Keratinocyte (primary cell): ENCODE measurements around the gene ACER3. TPM values are rescaled to one million over a fixed set of nuclear protein-coding genes. Genes with fewer than 3 reads are reported as not detected.

Experiments used
- DNase-seq: peaks from one replicate; pipeline ENCODE4 v3.0.0-alpha.2; 2011; ENCODE audit warnings: low read depth, missing footprints, low spot score
- FAIRE-seq: peaks from 2 replicates; lab custom pipeline; 2011; peaks lifted over from hg19 to GRCh38; lab: Jason Lieb, UNC
- H2AFZ ChIP-seq: 2 replicates; pipeline ENCODE4 v1.6.0; 2012; ENCODE audit warnings: low read length, control low read depth, inconsistent platforms; ENCODE audit not compliant: control insufficient read depth
- H3K27ac ChIP-seq: 2 replicates; pipeline ENCODE4 v1.5.1; 2011; ENCODE audit warnings: low read length; ENCODE audit not compliant: control insufficient read depth, insufficient read depth
- H3K27me3 ChIP-seq: 3 replicates; pipeline ENCODE4 v1.6.0; 2011; ENCODE audit warnings: low read length; ENCODE audit not compliant: control insufficient read depth, insufficient read depth; ENCODE audit errors: extremely low read depth
- H3K36me3 ChIP-seq, 2 experiments: 2 replicates in 1 of 2; 3 replicates in 1 of 2; pipeline ENCODE4 v1.5.1; 2011; ENCODE audit warnings: low read length in 2 of 2, mild to moderate bottlenecking in 1 of 2; ENCODE audit not compliant: control insufficient read depth in 2 of 2, insufficient read depth in 2 of 2; ENCODE audit errors: extremely low read depth in 1 of 2
- H3K4me1 ChIP-seq: 3 replicates; pipeline ENCODE4 v1.5.1; 2011; ENCODE audit warnings: low read length; ENCODE audit not compliant: control insufficient read depth, insufficient read depth; ENCODE audit errors: extremely low read depth
- H3K4me2 ChIP-seq: 3 replicates; pipeline ENCODE4 v1.6.0; 2011; ENCODE audit warnings: low read depth, low read length; ENCODE audit not compliant: control insufficient read depth, insufficient read depth; ENCODE audit errors: extremely low read depth
- H3K4me3 ChIP-seq, 3 experiments: fragments of 200-600 bp in 1 of 3; sonication (generic) in 1 of 3; 2 replicates in 2 of 3; 3 replicates in 1 of 3; pipeline ENCODE4 v1.5.1; 2011 to 2016; ENCODE audit warnings: low read length in 3 of 3, mild to moderate bottlenecking in 3 of 3, control low read depth in 2 of 3, inconsistent platforms in 1 of 3, low read depth in 1 of 3, mixed read lengths in 1 of 3, mixed run types in 1 of 3, moderate library complexity in 1 of 3; ENCODE audit not compliant: control insufficient read depth in 2 of 3, insufficient read depth in 2 of 3; ENCODE audit errors: extremely low read depth in 1 of 3
- H3K79me2 ChIP-seq: 2 replicates; pipeline ENCODE4 v1.6.0; 2012; ENCODE audit warnings: low read length; ENCODE audit not compliant: control insufficient read depth, insufficient read depth
- H3K9ac ChIP-seq: 3 replicates; pipeline ENCODE4 v1.6.0; 2011; ENCODE audit warnings: low read length; ENCODE audit not compliant: control insufficient read depth, insufficient read depth; ENCODE audit errors: extremely low read depth
- H3K9me1 ChIP-seq: 3 replicates; pipeline ENCODE4 v1.6.0; 2011; ENCODE audit warnings: low read length; ENCODE audit not compliant: control insufficient read depth, insufficient read depth; ENCODE audit errors: extremely low read depth
- H3K9me3 ChIP-seq: 2 replicates; pipeline ENCODE4 v1.5.1; 2012; ENCODE audit warnings: low read depth, low read length; ENCODE audit not compliant: control insufficient read depth
- H4K20me1 ChIP-seq: 3 replicates; pipeline ENCODE4 v1.6.0; 2011; ENCODE audit warnings: low read length; ENCODE audit not compliant: control insufficient read depth, insufficient read depth; ENCODE audit errors: extremely low read depth
- CTCF ChIP-seq, 3 experiments: IDR thresholded peaks in 1 of 3; conservative IDR thresholded peaks in 1 of 3; optimal IDR thresholded peaks in 1 of 3; 2 replicates in 2 of 3; 3 replicates in 1 of 3; pipeline versions ENCODE3 to v1.5.1; 2011; ENCODE audit warnings: low read length in 3 of 3, mild to moderate bottlenecking in 3 of 3, moderate library complexity in 2 of 3, control low read depth in 1 of 3, inconsistent platforms in 1 of 3; ENCODE audit not compliant: insufficient read depth in 2 of 3; ENCODE audit errors: extremely low read depth in 1 of 3
- EZH2 ChIP-seq: IDR thresholded peaks from one replicate; pipeline ENCODE4 v1.6.1; 2012; ENCODE audit warnings: inconsistent platforms, mild to moderate bottlenecking, low read length, moderate library complexity
- dilution Hi-C: fragments of 300-500 bp; cut with MboI; formaldehyde crosslinking; loops from one replicate; pipeline ENCODE4 v1.7.0; 2020; ENCODE audit warnings: low sequenced_read_pairs; ENCODE audit not compliant: extremely low pct_ligation_motif_present
- polyA plus RNA-seq, 5 experiments: library from polyadenylated mRNA; depleted of rRNA in 3 of 5; stranded (reverse) in 3 of 5; stranded (forward) in 1 of 5; unstranded in 1 of 5; fragments of >200 nt; gene quantifications; 1 replicate in 1 of 5; 2 replicates in 3 of 5; 3 replicates in 1 of 5; pipeline versions ENCODE4 v1.2.1 to v1.2.3, GENCODE V29; 2011 to 2012; ENCODE audit warnings: missing spikeins in 2 of 5, low read depth in 1 of 5, low replicate concordance in 1 of 5

Gene ACER3
- polyA plus RNA-seq, 1 donor (not counting 4 experiments of a cell fraction or from before 2014, with no cell fraction given), result 55.0 TPM

- H3K4me3 ChIP-seq, result no peak overlapping the region
- no peaks in the 10 kb centered on the region for H3K9me3 ChIP-seq
- H3K9me1 ChIP-seq, result no peaks in the 10 kb centered on the region
- H3K36me3 ChIP-seq, result peaks cover 0 to 6% of the 10 kb centered on the region in 2 experiments
- FAIRE-seq (no peak), DNase-seq (no peak)
- no peak overlapping the region for H2AFZ ChIP-seq
- no peak overlapping the region for H3K9ac ChIP-seq
- H3K27ac ChIP-seq, result no peak overlapping the region
- dilution Hi-C loops, result no loop called here
- TF ChIP-seq CTCF (optimal IDR thresholded peaks at IDR 0.05 in 1 of 3, IDR thresholded peaks at IDR 0.05 in 1 of 3, conservative IDR thresholded peaks at IDR 0.05 in 1 of 3; ENCODE audit: extremely low read depth in 1 of 3, insufficient read depth in 2 of 3, low read length in 3 of 3) (no peak), EZH2 (no peak)
- no peaks in the 10 kb centered on the region for H3K4me1 ChIP-seq
- no peak overlapping the region for H3K4me2 ChIP-seq
- H3K27me3 ChIP-seq, result no peaks in the 10 kb centered on the region
- H4K20me1 ChIP-seq, result no peaks in the 10 kb centered on the region
- no peaks in the 10 kb centered on the region for H3K79me2 ChIP-seq
Observed at GRCh38 chr11:76995081-76995576, 134.4 kb downstream of the ACER3 start.

GRCh38 chr11:76997512-76997911, 136.8 kb downstream of the ACER3 start:
- Histone ChIP-seq H3K9me3 (no peaks in the 10 kb centered on the region), H3K4me3 (no peak overlapping the region), H3K4me2 (no peak overlapping the region), H3K9ac (no peak overlapping the region), H3K9me1 (no peaks in the 10 kb centered on the region), H3K27ac (no peak overlapping the region), H3K79me2 (no peaks in the 10 kb centered on the region), H3K27me3 (no peaks in the 10 kb centered on the region), H3K4me1 (no peaks in the 10 kb centered on the region), H4K20me1 (no peaks in the 10 kb centered on the region), H3K36me3 (no peaks in the 10 kb centered on the region), H2AFZ (no peak overlapping the region)
- DNase-seq, result no peak
- dilution Hi-C loops, result no loop called here
- TF ChIP-seq CTCF (optimal IDR thresholded peaks at IDR 0.05 in 1 of 3, IDR thresholded peaks at IDR 0.05 in 1 of 3, conservative IDR thresholded peaks at IDR 0.05 in 1 of 3; ENCODE audit: extremely low read depth in 1 of 3, insufficient read depth in 2 of 3, low read length in 3 of 3) (no peak), EZH2 (no peak)
- no peak for FAIRE-seq
